Measurements from ENCODE around the gene PKN3. TPM values are rescaled to one million over a fixed set of nuclear protein-coding genes. Genes with fewer than 3 reads are reported as not detected.

Gene PKN3
- total and polyA plus RNA-seq, 2 of the 13 experiments (the other 11 are each of a cell fraction or from before 2014, with no cell fraction given): 10.5 to 13.2 TPM

- TF ChIP-seq, protein P1, sequence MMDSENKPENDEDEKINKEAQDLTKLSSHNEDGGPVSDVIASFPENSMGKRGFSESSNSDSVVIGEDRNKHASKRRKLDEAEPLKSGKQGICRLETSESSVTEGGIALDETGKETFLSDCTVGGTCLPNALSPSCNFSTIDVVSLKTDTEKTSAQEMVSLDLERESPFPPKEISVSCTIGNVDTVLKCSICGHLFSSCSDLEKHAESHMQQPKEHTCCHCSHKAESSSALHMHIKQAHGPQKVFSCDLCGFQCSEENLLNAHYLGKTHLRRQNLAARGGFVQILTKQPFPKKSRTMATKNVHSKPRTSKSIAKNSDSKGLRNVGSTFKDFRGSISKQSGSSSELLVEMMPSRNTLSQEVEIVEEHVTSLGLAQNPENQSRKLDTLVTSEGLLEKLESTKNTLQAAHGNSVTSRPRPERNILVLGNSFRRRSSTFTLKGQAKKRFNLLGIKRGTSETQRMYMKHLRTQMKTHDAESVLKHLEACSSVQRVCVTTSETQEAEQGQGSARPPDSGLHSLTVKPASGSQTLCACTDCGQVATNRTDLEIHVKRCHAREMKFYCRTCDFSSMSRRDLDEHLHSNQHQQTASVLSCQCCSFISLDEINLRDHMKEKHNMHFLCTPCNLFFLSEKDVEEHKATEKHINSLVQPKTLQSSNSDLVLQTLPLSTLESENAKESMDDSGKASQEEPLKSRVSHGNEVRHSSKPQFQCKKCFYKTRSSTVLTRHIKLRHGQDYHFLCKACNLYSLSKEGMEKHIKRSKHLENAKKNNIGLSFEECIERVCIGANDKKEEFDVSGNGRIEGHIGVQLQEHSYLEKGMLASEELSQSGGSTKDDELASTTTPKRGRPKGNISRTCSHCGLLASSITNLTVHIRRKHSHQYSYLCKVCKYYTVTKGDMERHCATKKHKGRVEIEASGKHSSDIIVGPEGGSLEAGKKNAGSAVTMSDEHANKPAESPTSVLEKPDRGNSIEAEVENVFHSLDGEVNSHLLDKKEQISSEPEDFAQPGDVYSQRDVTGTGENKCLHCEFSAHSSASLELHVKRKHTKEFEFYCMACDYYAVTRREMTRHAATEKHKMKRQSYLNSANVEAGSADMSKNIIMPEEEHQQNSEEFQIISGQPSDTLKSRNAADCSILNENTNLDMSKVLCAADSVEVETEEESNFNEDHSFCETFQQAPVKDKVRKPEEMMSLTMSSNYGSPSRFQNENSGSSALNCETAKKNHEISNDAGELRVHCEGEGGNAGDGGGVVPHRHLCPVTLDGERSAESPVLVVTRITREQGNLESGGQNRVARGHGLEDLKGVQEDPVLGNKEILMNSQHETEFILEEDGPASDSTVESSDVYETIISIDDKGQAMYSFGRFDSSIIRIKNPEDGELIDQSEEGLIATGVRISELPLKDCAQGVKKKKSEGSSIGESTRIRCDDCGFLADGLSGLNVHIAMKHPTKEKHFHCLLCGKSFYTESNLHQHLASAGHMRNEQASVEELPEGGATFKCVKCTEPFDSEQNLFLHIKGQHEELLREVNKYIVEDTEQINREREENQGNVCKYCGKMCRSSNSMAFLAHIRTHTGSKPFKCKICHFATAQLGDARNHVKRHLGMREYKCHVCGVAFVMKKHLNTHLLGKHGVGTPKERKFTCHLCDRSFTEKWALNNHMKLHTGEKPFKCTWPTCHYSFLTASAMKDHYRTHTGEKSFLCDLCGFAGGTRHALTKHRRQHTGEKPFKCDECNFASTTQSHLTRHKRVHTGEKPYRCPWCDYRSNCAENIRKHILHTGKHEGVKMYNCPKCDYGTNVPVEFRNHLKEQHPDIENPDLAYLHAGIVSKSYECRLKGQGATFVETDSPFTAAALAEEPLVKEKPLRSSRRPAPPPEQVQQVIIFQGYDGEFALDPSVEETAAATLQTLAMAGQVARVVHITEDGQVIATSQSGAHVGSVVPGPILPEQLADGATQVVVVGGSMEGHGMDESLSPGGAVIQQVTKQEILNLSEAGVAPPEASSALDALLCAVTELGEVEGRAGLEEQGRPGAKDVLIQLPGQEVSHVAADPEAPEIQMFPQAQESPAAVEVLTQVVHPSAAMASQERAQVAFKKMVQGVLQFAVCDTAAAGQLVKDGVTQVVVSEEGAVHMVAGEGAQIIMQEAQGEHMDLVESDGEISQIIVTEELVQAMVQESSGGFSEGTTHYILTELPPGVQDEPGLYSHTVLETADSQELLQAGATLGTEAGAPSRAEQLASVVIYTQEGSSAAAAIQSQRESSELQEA (CRISPR knock-in tag; IDR thresholded peaks at IDR 0.05; ENCODE audit: not compliant biosample characterization): no peak
- TF ChIP-seq ZNF841 (CRISPR knock-in tag; IDR thresholded peaks at IDR 0.05; ENCODE audit: borderline replicate concordance) (no peak), ZNF143 (CRISPR knock-in tag; IDR thresholded peaks at IDR 0.05) (no peak), ZNF343 (CRISPR knock-in tag; IDR thresholded peaks at IDR 0.05) (peak; percentile 67; the same call in 1 of the 2 replicates), NCOA2 (CRISPR knock-in tag; IDR thresholded peaks at IDR 0.05) (0 out of 2 replicates have a peak, but pooled peaks have one; percentile 5), ZNF75D (CRISPR knock-in tag; IDR thresholded peaks at IDR 0.05; ENCODE audit: borderline replicate concordance) (no peak), ZNF543 (CRISPR knock-in tag; IDR thresholded peaks at IDR 0.05) (no peak), MED1 (CRISPR knock-in tag; IDR thresholded peaks at IDR 0.05) (no peak), ZNF430 (CRISPR knock-in tag; IDR thresholded peaks at IDR 0.05) (no peak), ZNF589 (CRISPR knock-in tag; conservative IDR thresholded peaks at IDR 0.05) (no peak), ZNF570 (CRISPR knock-in tag; IDR thresholded peaks at IDR 0.05; ENCODE audit: borderline replicate concordance) (no peak), SATB2 (CRISPR knock-in tag; IDR thresholded peaks at IDR 0.05) (no peak), KDM5A (IDR thresholded peaks at IDR 0.05; ENCODE audit: borderline replicate concordance, low read length) (no peak; the same call in 1 of the 2 replicates), MXI1 (IDR thresholded peaks at IDR 0.05; ENCODE audit: borderline replicate concordance, low read depth, low read length) (peak; percentile 41; the same call in 1 of the 3 replicates), KDM3A (CRISPR knock-in tag; IDR thresholded peaks at IDR 0.05; ENCODE audit: low read depth) (no peak), ATF5 (CRISPR knock-in tag; IDR thresholded peaks at IDR 0.05; ENCODE audit: low read depth) (no peak), FOSL2 (CRISPR knock-in tag; IDR thresholded peaks at IDR 0.05) (peak; percentile 33; the same call in 1 of the 2 replicates)
- TF ChIP-seq, protein P2, sequence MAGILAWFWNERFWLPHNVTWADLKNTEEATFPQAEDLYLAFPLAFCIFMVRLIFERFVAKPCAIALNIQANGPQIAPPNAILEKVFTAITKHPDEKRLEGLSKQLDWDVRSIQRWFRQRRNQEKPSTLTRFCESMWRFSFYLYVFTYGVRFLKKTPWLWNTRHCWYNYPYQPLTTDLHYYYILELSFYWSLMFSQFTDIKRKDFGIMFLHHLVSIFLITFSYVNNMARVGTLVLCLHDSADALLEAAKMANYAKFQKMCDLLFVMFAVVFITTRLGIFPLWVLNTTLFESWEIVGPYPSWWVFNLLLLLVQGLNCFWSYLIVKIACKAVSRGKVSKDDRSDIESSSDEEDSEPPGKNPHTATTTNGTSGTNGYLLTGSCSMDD (CRISPR knock-in tag; IDR thresholded peaks at IDR 0.05): no peak
- TF ChIP-seq, protein P3, sequence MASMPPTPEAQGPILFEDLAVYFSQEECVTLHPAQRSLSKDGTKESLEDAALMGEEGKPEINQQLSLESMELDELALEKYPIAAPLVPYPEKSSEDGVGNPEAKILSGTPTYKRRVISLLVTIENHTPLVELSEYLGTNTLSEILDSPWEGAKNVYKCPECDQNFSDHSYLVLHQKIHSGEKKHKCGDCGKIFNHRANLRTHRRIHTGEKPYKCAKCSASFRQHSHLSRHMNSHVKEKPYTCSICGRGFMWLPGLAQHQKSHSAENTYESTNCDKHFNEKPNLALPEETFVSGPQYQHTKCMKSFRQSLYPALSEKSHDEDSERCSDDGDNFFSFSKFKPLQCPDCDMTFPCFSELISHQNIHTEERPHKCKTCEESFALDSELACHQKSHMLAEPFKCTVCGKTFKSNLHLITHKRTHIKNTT (CRISPR knock-in tag; IDR thresholded peaks at IDR 0.05): no peak
Observed at GRCh38 chr9:128684325-128685199, 17.7 kb upstream of the PKN3 start (continued).
